ENCODE measurements around the gene GKN2.
"Not testable (repeated sequence)": the region's sequence is repeated elsewhere in the genome, so short reads cannot be mapped to it uniquely, and the experiment has no call there.

The GKN2 gene

DNA sequence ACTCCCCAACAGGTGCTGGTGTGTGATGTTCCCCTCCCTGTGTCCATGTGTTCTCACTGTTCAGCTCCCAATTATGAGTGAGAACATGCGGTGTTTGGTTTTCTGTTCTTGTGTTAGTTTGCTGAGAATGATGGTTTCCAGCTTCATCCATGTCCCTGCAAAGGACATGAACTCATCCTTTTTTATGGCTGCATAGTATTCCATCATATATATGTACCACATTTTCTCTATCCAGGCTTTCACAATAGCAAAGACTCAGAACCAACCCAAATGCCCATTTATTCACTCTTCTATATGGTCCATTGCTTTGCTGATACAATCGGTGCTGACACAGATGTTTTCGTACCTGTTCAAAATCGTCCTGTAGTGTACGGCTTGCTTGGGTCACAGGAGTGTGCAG is 2.7 kb upstream of the GKN2 start:
- not testable (repeated sequence) for H3K4me3 ChIP-seq (ENCODE audit: low read length); H2BK15ac ChIP-seq (replicated peaks; ENCODE audit: low read depth); H4K5ac ChIP-seq (ENCODE audit: low read length); H3K27ac ChIP-seq (ENCODE audit: low read depth, low read length); H3K4me1 ChIP-seq (ENCODE audit: control insufficient read depth, low read depth, low read length); H3K9ac ChIP-seq (ENCODE audit: low read length); H3K4ac ChIP-seq (ENCODE audit: low read depth, low read length); H3K23ac ChIP-seq (ENCODE audit: low read length); H3K56ac ChIP-seq (ENCODE audit: low read length); H2BK120ac ChIP-seq (ENCODE audit: low read depth, low read length); H3K18ac ChIP-seq (ENCODE audit: low read length); H4K8ac ChIP-seq (ENCODE audit: low read depth, low read length); DNase-seq; H3K79me1 ChIP-seq (ENCODE audit: low read length); H2BK5ac ChIP-seq (ENCODE audit: low read length); H3K79me2 ChIP-seq (ENCODE audit: control insufficient read depth, insufficient read depth, low read length); H3K36me3 ChIP-seq (ENCODE audit: control insufficient read depth, insufficient read depth, low read length); H3K4me2 ChIP-seq (ENCODE audit: low read length); H2AK5ac ChIP-seq (ENCODE audit: low read length); H3K27me3 ChIP-seq (ENCODE audit: insufficient read depth, low read length, poor library complexity)
- WGBS (ENCODE audit: extremely low coverage, insufficient coverage, low lambda C conversion rate), result no CpG with 5 or more reads among the region's 5 CpGs

DNA sequence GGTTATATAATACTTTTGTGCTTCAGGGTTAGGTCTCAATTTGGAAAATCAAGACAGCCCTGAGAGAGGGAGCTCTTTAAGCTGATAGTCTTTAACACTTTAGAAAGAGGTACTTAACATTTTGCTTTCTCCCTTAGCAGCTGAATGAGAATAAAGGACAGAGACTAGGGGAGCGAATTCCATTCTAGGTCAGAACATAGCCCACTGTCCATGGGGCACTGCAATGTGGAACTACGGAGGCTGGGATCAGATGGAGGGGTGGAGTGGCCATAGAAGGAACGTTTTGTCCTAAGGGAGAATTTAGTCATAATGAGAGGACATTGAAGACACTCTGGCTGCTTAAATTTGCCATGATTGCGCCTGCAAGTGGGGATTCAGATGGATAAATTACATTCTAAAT is 794 bp downstream of the GKN2 start:
- H2BK15ac ChIP-seq (replicated peaks; ENCODE audit: low read depth), result no peak overlapping the region
- H3K4me3 ChIP-seq (ENCODE audit: low read length), result no peak overlapping the region
- H4K8ac ChIP-seq (ENCODE audit: low read depth, low read length), result no peak overlapping the region
- H3K27ac ChIP-seq (ENCODE audit: low read depth, low read length), result no peak overlapping the region
- H2BK120ac ChIP-seq (ENCODE audit: low read depth, low read length), result no peak overlapping the region
- H3K27me3 ChIP-seq (ENCODE audit: insufficient read depth, low read length, poor library complexity), result no peaks in the 10 kb centered on the region
- no peak overlapping the region for H3K18ac ChIP-seq (ENCODE audit: low read length)
- no peak overlapping the region for H4K5ac ChIP-seq (ENCODE audit: low read length)
- WGBS (ENCODE audit: extremely low coverage, insufficient coverage, low lambda C conversion rate), result no CpG with 5 or more reads among the region's 4 CpGs
- H3K4me1 ChIP-seq (ENCODE audit: control insufficient read depth, low read depth, low read length), result no peaks in the 10 kb centered on the region
- H3K4ac ChIP-seq (ENCODE audit: low read depth, low read length), result no peak overlapping the region
- DNase-seq, result no peak
- H3K79me2 ChIP-seq (ENCODE audit: control insufficient read depth, insufficient read depth, low read length), result no peaks in the 10 kb centered on the region
- no peak overlapping the region for H3K9ac ChIP-seq (ENCODE audit: low read length)
- no peak overlapping the region for H3K56ac ChIP-seq (ENCODE audit: low read length)
- H2BK5ac ChIP-seq (ENCODE audit: low read length), result no peak overlapping the region
- H3K36me3 ChIP-seq (ENCODE audit: control insufficient read depth, insufficient read depth, low read length), result no peaks in the 10 kb centered on the region
- H2AK5ac ChIP-seq (ENCODE audit: low read length), result no peak overlapping the region
- no peak overlapping the region for H3K23ac ChIP-seq (ENCODE audit: low read length)
- H3K4me2 ChIP-seq (ENCODE audit: low read length), result no peak overlapping the region
- no peaks in the 10 kb centered on the region for H3K79me1 ChIP-seq (ENCODE audit: low read length)

DNA sequence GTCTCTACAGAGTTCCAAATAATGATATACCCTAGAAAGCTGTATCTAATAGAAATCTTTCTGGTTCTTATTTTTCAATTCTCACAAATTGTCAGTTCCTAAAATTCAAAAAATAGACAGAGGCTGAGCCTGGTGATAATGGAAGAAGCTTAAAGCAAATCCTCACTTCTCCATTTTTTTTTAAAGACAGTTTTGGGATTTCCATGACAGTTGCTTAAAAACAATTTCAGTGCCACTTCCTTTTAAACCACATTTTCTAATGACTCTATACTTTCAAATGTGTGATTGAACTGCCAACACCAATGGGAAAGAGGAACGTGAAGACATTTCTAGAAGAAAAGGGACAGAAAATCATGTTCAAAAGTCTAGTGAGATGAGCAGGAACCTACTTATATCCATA is 4.0 kb downstream of the GKN2 start:
- no CpG with 5 or more reads among the region's 1 CpG for WGBS (ENCODE audit: extremely low coverage, insufficient coverage, low lambda C conversion rate)
- no peaks in the 10 kb centered on the region for H3K79me2 ChIP-seq (ENCODE audit: control insufficient read depth, insufficient read depth, low read length)
- H3K4me2 ChIP-seq (ENCODE audit: low read length), result no peak overlapping the region
- H3K4ac ChIP-seq (ENCODE audit: low read depth, low read length), result no peak overlapping the region
- H2AK5ac ChIP-seq (ENCODE audit: low read length), result no peak overlapping the region
- DNase-seq, result no peak
- no peaks in the 10 kb centered on the region for H3K27me3 ChIP-seq (ENCODE audit: insufficient read depth, low read length, poor library complexity)
- H3K9ac ChIP-seq (ENCODE audit: low read length), result no peak overlapping the region
- no peak overlapping the region for H3K4me3 ChIP-seq (ENCODE audit: low read length)
- no peaks in the 10 kb centered on the region for H3K4me1 ChIP-seq (ENCODE audit: control insufficient read depth, low read depth, low read length)
- H3K27ac ChIP-seq (ENCODE audit: low read depth, low read length), result no peak overlapping the region
- H2BK15ac ChIP-seq (replicated peaks; ENCODE audit: low read depth), result no peak overlapping the region
- H2BK5ac ChIP-seq (ENCODE audit: low read length), result no peak overlapping the region
- no peak overlapping the region for H4K8ac ChIP-seq (ENCODE audit: low read depth, low read length)
- H3K18ac ChIP-seq (ENCODE audit: low read length), result no peak overlapping the region
- H3K79me1 ChIP-seq (ENCODE audit: low read length), result no peaks in the 10 kb centered on the region
- H3K56ac ChIP-seq (ENCODE audit: low read length), result no peak overlapping the region
- no peaks in the 10 kb centered on the region for H3K36me3 ChIP-seq (ENCODE audit: control insufficient read depth, insufficient read depth, low read length)
- no peak overlapping the region for H3K23ac ChIP-seq (ENCODE audit: low read length)
- no peak overlapping the region for H2BK120ac ChIP-seq (ENCODE audit: low read depth, low read length)
- no peak overlapping the region for H4K5ac ChIP-seq (ENCODE audit: low read length)

DNA sequence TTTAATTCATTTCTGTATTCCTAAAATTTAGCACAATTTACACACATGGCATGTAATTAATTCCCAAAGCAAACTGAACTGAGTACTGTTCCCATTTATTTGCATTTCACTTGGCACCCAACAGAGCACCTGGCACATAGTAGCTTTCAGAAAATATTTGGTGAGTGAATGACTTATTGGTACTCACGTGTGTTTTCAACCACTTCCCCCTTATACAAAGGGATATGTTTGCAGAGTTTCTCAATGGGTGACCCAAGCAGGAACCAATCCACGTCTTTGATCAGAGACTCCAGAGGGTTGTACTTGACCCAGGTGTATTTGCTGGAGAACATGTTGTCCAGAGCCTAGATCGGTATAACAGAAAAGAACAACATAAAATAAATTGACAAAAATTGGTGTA is 6.6 kb downstream of the GKN2 start:
- H3K9ac ChIP-seq (ENCODE audit: low read length), result no peak overlapping the region
- H2BK15ac ChIP-seq (replicated peaks; ENCODE audit: low read depth), result no peak overlapping the region
- H3K79me1 ChIP-seq (ENCODE audit: low read length), result no peaks in the 10 kb centered on the region
- H3K27ac ChIP-seq (ENCODE audit: low read depth, low read length), result no peak overlapping the region
- H3K4me3 ChIP-seq (ENCODE audit: low read length), result no peak overlapping the region
- no CpG with 5 or more reads among the region's 3 CpGs for WGBS (ENCODE audit: extremely low coverage, insufficient coverage, low lambda C conversion rate)
- H4K8ac ChIP-seq (ENCODE audit: low read depth, low read length), result no peak overlapping the region
- no peak for DNase-seq
- no peak overlapping the region for H3K4ac ChIP-seq (ENCODE audit: low read depth, low read length)
- no peaks in the 10 kb centered on the region for H3K36me3 ChIP-seq (ENCODE audit: control insufficient read depth, insufficient read depth, low read length)
- H3K79me2 ChIP-seq (ENCODE audit: control insufficient read depth, insufficient read depth, low read length), result no peaks in the 10 kb centered on the region
- no peak overlapping the region for H3K18ac ChIP-seq (ENCODE audit: low read length)
- H2BK5ac ChIP-seq (ENCODE audit: low read length), result no peak overlapping the region
- H4K5ac ChIP-seq (ENCODE audit: low read length), result no peak overlapping the region
- H2BK120ac ChIP-seq (ENCODE audit: low read depth, low read length), result no peak overlapping the region
- no peak overlapping the region for H3K23ac ChIP-seq (ENCODE audit: low read length)
- H3K4me2 ChIP-seq (ENCODE audit: low read length), result no peak overlapping the region
- H3K27me3 ChIP-seq (ENCODE audit: insufficient read depth, low read length, poor library complexity), result no peaks in the 10 kb centered on the region
- no peak overlapping the region for H3K56ac ChIP-seq (ENCODE audit: low read length)
- H3K4me1 ChIP-seq (ENCODE audit: control insufficient read depth, low read depth, low read length), result no peaks in the 10 kb centered on the region
- no peak overlapping the region for H2AK5ac ChIP-seq (ENCODE audit: low read length)

DNA sequence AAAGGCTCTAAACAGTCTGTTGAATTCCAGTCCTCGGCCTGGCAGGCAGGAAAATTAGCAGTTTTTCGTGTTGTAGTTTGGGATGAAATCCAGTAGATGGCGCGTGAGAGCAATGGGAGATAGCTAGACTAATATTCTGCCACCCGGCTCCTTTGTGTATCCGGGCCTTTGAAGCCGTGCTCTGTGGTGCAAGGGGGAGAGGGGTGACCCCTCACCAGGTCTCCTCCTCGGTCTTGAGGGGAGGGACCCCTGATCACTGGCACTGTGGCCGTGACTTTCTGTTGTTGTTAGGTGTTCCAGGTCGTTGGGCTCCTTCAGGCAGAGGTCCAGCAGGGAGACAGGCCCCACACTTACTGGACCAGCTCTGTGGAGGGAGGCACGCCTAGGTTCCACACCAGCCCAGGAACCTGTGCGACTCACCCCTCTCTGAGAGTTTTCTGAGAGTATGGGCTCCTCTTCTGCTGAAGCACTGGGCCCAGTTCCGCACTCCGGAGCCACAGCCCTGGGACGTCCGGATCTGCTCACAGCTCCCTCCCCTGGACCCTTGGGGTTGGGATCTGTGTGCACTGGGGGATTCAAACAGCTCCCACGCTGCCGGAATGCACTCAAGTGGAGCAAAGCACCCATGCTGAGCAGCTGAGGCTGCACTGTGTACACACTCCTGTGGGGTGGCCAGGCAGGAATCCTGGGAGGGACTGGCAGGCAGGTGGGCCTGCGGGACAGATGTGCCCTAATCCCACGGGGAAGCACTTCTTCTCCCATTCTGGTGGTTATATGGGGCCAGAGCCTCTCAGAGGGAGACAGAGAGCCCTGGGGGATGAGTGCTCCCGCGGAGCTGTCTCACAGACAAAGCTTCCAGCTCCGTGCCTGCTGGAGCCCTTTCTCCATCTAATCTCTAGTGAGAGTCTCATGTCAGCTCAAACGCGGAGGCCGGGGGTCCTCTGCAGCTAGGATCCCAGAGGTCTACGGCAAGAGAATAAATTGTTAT is 8.8 kb downstream of the GKN2 start:
- no peak overlapping the region for H3K27ac ChIP-seq (ENCODE audit: low read depth, low read length)
- peak overlapping the region; percentile 73 for H3K4ac ChIP-seq (ENCODE audit: low read depth, low read length)
- peak; percentile 83 for DNase-seq

DNA sequence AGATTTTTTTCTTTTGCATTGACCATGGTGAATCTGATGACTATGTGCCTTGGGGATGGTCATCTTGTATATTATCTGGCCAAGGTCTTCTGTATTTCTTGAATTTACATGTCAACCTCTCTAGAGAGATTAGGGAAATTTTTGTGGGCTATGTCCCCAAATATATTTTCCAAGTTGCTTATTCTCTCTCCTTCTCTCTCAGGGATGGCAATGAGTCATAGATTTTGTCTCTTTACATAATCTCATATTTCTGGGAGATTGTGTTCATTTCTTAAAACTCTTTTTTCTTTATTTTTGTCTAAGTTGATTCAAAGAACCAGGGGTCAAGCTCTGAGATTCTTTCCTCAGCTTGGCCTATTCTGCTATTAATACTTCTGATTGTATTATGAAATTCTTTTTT is 9.9 kb downstream of the GKN2 start:
- Histone ChIP-seq H2BK5ac (ENCODE audit: low read length) (no peak overlapping the region), H3K4me2 (ENCODE audit: low read length) (no peak overlapping the region), H3K27ac (ENCODE audit: low read depth, low read length) (no peak overlapping the region), H4K8ac (ENCODE audit: low read depth, low read length) (no peak overlapping the region), H3K56ac (ENCODE audit: low read length) (no peak overlapping the region), H3K4ac (ENCODE audit: low read depth, low read length) (no peak overlapping the region), H3K18ac (ENCODE audit: low read length) (no peak overlapping the region), H3K79me2 (ENCODE audit: control insufficient read depth, insufficient read depth, low read length) (no peaks in the 10 kb centered on the region), H2AK5ac (ENCODE audit: low read length) (no peak overlapping the region), H2BK120ac (ENCODE audit: low read depth, low read length) (no peak overlapping the region), H3K9ac (ENCODE audit: low read length) (no peak overlapping the region), H3K4me3 (ENCODE audit: low read length) (no peak overlapping the region), H4K5ac (ENCODE audit: low read length) (no peak overlapping the region), H3K4me1 (ENCODE audit: control insufficient read depth, low read depth, low read length) (no peaks in the 10 kb centered on the region), H3K23ac (ENCODE audit: low read length) (no peak overlapping the region), H2BK15ac (replicated peaks; ENCODE audit: low read depth) (no peak overlapping the region), H3K27me3 (ENCODE audit: insufficient read depth, low read length, poor library complexity) (no peaks in the 10 kb centered on the region), H3K79me1 (ENCODE audit: low read length) (no peaks in the 10 kb centered on the region), H3K36me3 (ENCODE audit: control insufficient read depth, insufficient read depth, low read length) (no peaks in the 10 kb centered on the region)
- no peak for DNase-seq

More for the DNA sequence above, 8.8 kb downstream of the GKN2 start:
- H3K4me3 ChIP-seq (ENCODE audit: low read length), result peak overlapping the region; percentile 2
- WGBS (ENCODE audit: extremely low coverage, insufficient coverage, low lambda C conversion rate), result no CpG with 5 or more reads among the region's 27 CpGs
- H4K5ac ChIP-seq (ENCODE audit: low read length), result no peak overlapping the region
- H3K56ac ChIP-seq (ENCODE audit: low read length), result peak overlapping the region; percentile 83
- H3K4me2 ChIP-seq (ENCODE audit: low read length), result peak overlapping the region; percentile 76
- H2BK15ac ChIP-seq (replicated peaks; ENCODE audit: low read depth), result no peak overlapping the region
- H3K9ac ChIP-seq (ENCODE audit: low read length), result peak overlapping the region; percentile 63
- no peaks in the 10 kb centered on the region for H3K27me3 ChIP-seq (ENCODE audit: insufficient read depth, low read length, poor library complexity)
- peak overlapping the region; percentile 76 for H3K23ac ChIP-seq (ENCODE audit: low read length)
- peak overlapping the region; percentile 33 for H2BK120ac ChIP-seq (ENCODE audit: low read depth, low read length)
- H3K4me1 ChIP-seq (ENCODE audit: control insufficient read depth, low read depth, low read length), result no peaks in the 10 kb centered on the region
- H3K36me3 ChIP-seq (ENCODE audit: control insufficient read depth, insufficient read depth, low read length), result no peaks in the 10 kb centered on the region
- peak overlapping the region; percentile 33 for H3K18ac ChIP-seq (ENCODE audit: low read length)
- H4K8ac ChIP-seq (ENCODE audit: low read depth, low read length), result no peak overlapping the region
- H3K79me1 ChIP-seq (ENCODE audit: low read length), result no peaks in the 10 kb centered on the region
- H2AK5ac ChIP-seq (ENCODE audit: low read length), result no peak overlapping the region
- H2BK5ac ChIP-seq (ENCODE audit: low read length), result peak overlapping the region; percentile 52
- H3K79me2 ChIP-seq (ENCODE audit: control insufficient read depth, insufficient read depth, low read length), result no peaks in the 10 kb centered on the region
